HepG2 (cell line): ENCODE data around the gene FAM219A. TPM values are rescaled to one million over a fixed set of nuclear protein-coding genes. Genes with fewer than 3 reads are reported as not detected.
A peak's percentile ranks its signal among the peaks of the same experiment; 100 is the strongest.

ENCODE experiments used
- DBP ChIP-seq: sonication (generic); formaldehyde crosslinking; IDR thresholded peaks from 2 replicates; pipeline ENCODE4 v1.4.0; 2020; ENCODE audit warnings: missing genetic modification reagents; ENCODE audit errors: not compliant biosample characterization
- FOXC1 ChIP-seq: sonication (generic); formaldehyde crosslinking; IDR thresholded peaks from 2 replicates; pipeline ENCODE4 v1.8.0; 2022; ENCODE audit warnings: mild to moderate bottlenecking, missing genetic modification reagents, borderline replicate concordance
- GABPA ChIP-seq, 2 experiments: IDR thresholded peaks; 2 replicates each; pipeline ENCODE4 v1.6.1; 2011 to 2016; ENCODE audit warnings: low read depth in 2 of 2, low read length in 1 of 2, missing biosample characterization in 1 of 2, missing genetic modification characterization in 1 of 2
- GATAD2A ChIP-seq: IDR thresholded peaks from 2 replicates; pipeline ENCODE4 v1.6.1; 2016
- HNF4G ChIP-seq, 2 experiments: sonication (generic) in 1 of 2; formaldehyde crosslinking in 1 of 2; IDR thresholded peaks; 2 replicates each; pipeline versions ENCODE4 v1.4.0 to v1.6.1; 2011 to 2020; ENCODE audit warnings: borderline replicate concordance in 2 of 2, low read depth in 2 of 2, mild to moderate bottlenecking in 2 of 2, low read length in 1 of 2, missing genetic modification reagents in 1 of 2, moderate library complexity in 1 of 2
- IRF9 ChIP-seq: sonication (generic); formaldehyde crosslinking; IDR thresholded peaks from 2 replicates; pipeline ENCODE4 v1.8.0; 2022; ENCODE audit warnings: missing genetic modification reagents, mild to moderate bottlenecking, borderline replicate concordance
- ISL2 ChIP-seq: sonication (generic); formaldehyde crosslinking; IDR thresholded peaks from 2 replicates; pipeline ENCODE4 v1.5.0; 2020; ENCODE audit warnings: missing genetic modification reagents
- KDM5B ChIP-seq: sonication (generic); formaldehyde crosslinking; IDR thresholded peaks from 2 replicates; pipeline ENCODE4 v1.4.0; 2020; ENCODE audit warnings: missing genetic modification reagents, mild to moderate bottlenecking, borderline replicate concordance
- PHF8 ChIP-seq: sonication (generic); formaldehyde crosslinking; IDR thresholded peaks from 2 replicates; pipeline ENCODE4 v1.5.0; 2020; ENCODE audit warnings: missing genetic modification reagents
- PITX1 ChIP-seq: sonication (generic); formaldehyde crosslinking; IDR thresholded peaks from 2 replicates; pipeline ENCODE4 v1.5.1; 2020; ENCODE audit warnings: mild to moderate bottlenecking, missing genetic modification reagents
- PLSCR1 ChIP-seq: sonication (generic); formaldehyde crosslinking; IDR thresholded peaks from 2 replicates; pipeline ENCODE4 v1.5.0; 2020; ENCODE audit warnings: missing genetic modification reagents, mild to moderate bottlenecking, borderline replicate concordance
- RBM22 ChIP-seq: fragments of 200-400 bp; formaldehyde crosslinking; optimal IDR thresholded peaks from 2 replicates; pipeline ENCODE3; 2017; ENCODE audit warnings: mild to moderate bottlenecking, low read length, moderate library complexity
- TBX3 ChIP-seq: fragments of 450-650 bp; IDR thresholded peaks from 2 replicates; pipeline ENCODE4 v1.6.1; 2017; ENCODE audit warnings: antibody characterized with exemption, mild to moderate bottlenecking, inconsistent platforms, borderline replicate concordance
- ZBTB33 ChIP-seq: sonication (generic); formaldehyde crosslinking; IDR thresholded peaks from 2 replicates; pipeline ENCODE4 v1.4.0; 2020; ENCODE audit warnings: missing genetic modification reagents
- ZFP37 ChIP-seq: sonication (generic); formaldehyde crosslinking; IDR thresholded peaks from 2 replicates; pipeline ENCODE4 v1.4.0; 2020; ENCODE audit warnings: missing genetic modification reagents, borderline replicate concordance
- ZGPAT ChIP-seq: IDR thresholded peaks from 2 replicates; pipeline ENCODE4 v1.6.1; 2016; ENCODE audit warnings: mild to moderate bottlenecking
- ZNF18 ChIP-seq: sonication (generic); formaldehyde crosslinking; IDR thresholded peaks from 2 replicates; pipeline ENCODE4 v1.8.0; 2022; ENCODE audit warnings: mild to moderate bottlenecking, missing genetic modification reagents; ENCODE audit not compliant: insufficient replicate concordance
- ZNF335 ChIP-seq: sonication (generic); formaldehyde crosslinking; IDR thresholded peaks from 2 replicates; pipeline ENCODE4 v1.4.0; 2020; ENCODE audit warnings: missing genetic modification reagents
- ZNF441 ChIP-seq: sonication (generic); formaldehyde crosslinking; IDR thresholded peaks from 2 replicates; pipeline ENCODE4 v1.7.0; 2021; ENCODE audit warnings: missing genetic modification reagents, borderline replicate concordance
- ZNF720 ChIP-seq: sonication (generic); formaldehyde crosslinking; IDR thresholded peaks from 2 replicates; pipeline ENCODE4 v1.4.0; 2020; ENCODE audit warnings: missing genetic modification reagents
- ZNF75D ChIP-seq: sonication (generic); formaldehyde crosslinking; IDR thresholded peaks from 2 replicates; pipeline ENCODE4 v1.8.1; 2023; ENCODE audit warnings: missing genetic modification reagents, mild to moderate bottlenecking, borderline replicate concordance
- ZNF816 ChIP-seq: sonication (generic); formaldehyde crosslinking; IDR thresholded peaks from 2 replicates; pipeline ENCODE4 v1.8.0; 2022; ENCODE audit warnings: missing genetic modification reagents, mild to moderate bottlenecking, borderline replicate concordance
- polyA plus RNA-seq, 8 experiments: library from polyadenylated mRNA; depleted of rRNA in 3 of 8; stranded (reverse) in 7 of 8; unstranded in 1 of 8; fragments of >200 nt; fragmentation: Illumina TruSeq in 4 of 8; extraction: Trizol in 4 of 8; gene quantifications; 2 replicates each; pipeline versions ENCODE4 v1.2.1 to v1.2.3, GENCODE V29; 2011 to 2016; ENCODE audit warnings: low read depth in 4 of 8, missing spikeins in 1 of 8, mixed read lengths in 1 of 8; ENCODE audit not compliant: insufficient read depth in 1 of 8
- total RNA-seq, 5 experiments: library from RNA; depleted of rRNA; stranded (reverse); fragments of >200 nt; fragmentation: Illumina TruSeq; extraction: Trizol; gene quantifications; 2 replicates each; pipeline ENCODE4 v1.2.3, GENCODE V29; 2016; ENCODE audit warnings: low read depth in 1 of 5

FAM219A gene
- total and polyA plus RNA-seq, 2 of the 13 experiments (the other 11 are each of a cell fraction or from before 2014, with no cell fraction given): 3.9 to 6.4 TPM

- TF ChIP-seq ZNF441 (CRISPR knock-in tag) (no peak), PITX1 (CRISPR knock-in tag) (no peak), ZFP37 (CRISPR knock-in tag) (no peak), RBM22 (no peak), ZNF816 (CRISPR knock-in tag) (no peak), DBP (no peak), IRF9 (CRISPR knock-in tag) (no peak), ZNF18 (CRISPR knock-in tag) (no peak), GABPA (IDR thresholded peaks at IDR 0.05; ENCODE audit: low read depth, low read length) (no peak), GABPA (CRISPR knock-in tag; IDR thresholded peaks at IDR 0.05; ENCODE audit: low read depth) (no peak), ZNF335 (CRISPR knock-in tag) (no peak), ZNF720 (no peak), HNF4G (IDR thresholded peaks at IDR 0.05; ENCODE audit: borderline replicate concordance, low read depth, low read length) (no peak), HNF4G (CRISPR knock-in tag; IDR thresholded peaks at IDR 0.05; ENCODE audit: borderline replicate concordance, low read depth) (no peak), KDM5B (CRISPR knock-in tag) (no peak), PLSCR1 (no peak), ZBTB33 (no peak), PHF8 (CRISPR knock-in tag) (no peak), ZGPAT (no peak), FOXC1 (CRISPR knock-in tag) (no peak), GATAD2A (CRISPR knock-in tag) (no peak), TBX3 (no peak), ISL2 (CRISPR knock-in tag) (0 out of 2 replicates have a peak, but pooled peaks have one; percentile 30), ZNF75D (CRISPR knock-in tag) (no peak)
These were observed 35.7 kb upstream of the FAM219A start (continued) for GRCh38 chr9:34493972-34494535.
